ENCODE results near the gene RAP1GAP2.

Gene RAP1GAP2

DNA sequence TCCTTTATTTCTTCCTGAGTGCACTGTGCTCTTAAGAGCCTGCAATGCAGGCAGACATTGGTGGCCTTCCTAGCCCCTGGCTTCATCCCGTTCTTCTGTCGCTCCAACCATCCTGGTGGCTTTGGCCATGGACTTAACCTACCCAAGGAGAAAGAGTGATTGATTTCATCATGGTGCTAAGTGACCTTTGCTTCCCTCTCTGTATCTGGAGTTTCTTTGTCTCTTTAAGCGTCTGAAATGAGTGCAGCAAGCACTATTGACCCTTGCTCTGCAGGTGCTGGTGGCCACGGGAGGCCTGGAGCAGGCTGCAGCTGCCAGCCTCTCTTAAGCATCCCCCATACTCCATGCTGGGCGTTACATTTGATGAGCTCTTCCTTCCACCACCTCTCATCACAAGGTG lies 60.5 kb downstream of the RAP1GAP2 start:
- Histone ChIP-seq H3K36me3 (ENCODE audit: control insufficient read depth in 1 of 2, insufficient read depth in 2 of 2, low read length in 2 of 2) (no peaks in the 10 kb centered on the region), H2BK12ac (ENCODE audit: low read length) (no peak overlapping the region), H3K23ac (ENCODE audit: low read length) (no peak overlapping the region), H3K79me2 (ENCODE audit: control insufficient read depth, insufficient read depth, low read length, poor library complexity) (peaks cover 9% of the 10 kb centered on the region), H3K4me3 (ENCODE audit: low read depth, low read length) (no peak overlapping the region), H3K27me3 (ENCODE audit: insufficient read depth, low read length) (no peaks in the 10 kb centered on the region), H4K91ac (ENCODE audit: low read depth, low read length) (no peak overlapping the region), H4K12ac (ENCODE audit: low read depth, low read length) (no peak overlapping the region), H3K9ac (ENCODE audit: low read length) (no peak overlapping the region), H2BK5ac (ENCODE audit: low read depth, low read length, poor library complexity) (no peak overlapping the region), H3K4me2 (ENCODE audit: low read length) (no peak overlapping the region), H3K27ac (ENCODE audit: low read depth, low read length) (no peak overlapping the region), H3K14ac (ENCODE audit: low read length) (no peak overlapping the region), H2AFZ (ENCODE audit: insufficient read depth, low read length, poor library complexity) (no peak overlapping the region), H2AK5ac (ENCODE audit: low read length) (no peak overlapping the region), H3K9me3 (ENCODE audit: insufficient read depth, low read depth, low read length) (no peaks in the 10 kb centered on the region), H3K4ac (ENCODE audit: low read depth, low read length) (no peak overlapping the region), H2BK120ac (ENCODE audit: insufficient read depth, low read length, poor library complexity) (no peak overlapping the region), H4K8ac (ENCODE audit: low read depth, low read length) (no peak overlapping the region), H3K18ac (ENCODE audit: low read length) (no peak overlapping the region), H3K79me1 (ENCODE audit: low read length) (peaks cover 14% of the 10 kb centered on the region), H3K4me1 (ENCODE audit: control insufficient read depth in 1 of 2, insufficient read depth in 2 of 2, low read length in 2 of 2) (peaks cover 3 to 7% of the 10 kb centered on the region in 2 experiments)
- WGBS (ENCODE audit: extremely low coverage, insufficient coverage, insufficient read length), result no CpG with 5 or more reads among the region's 5 CpGs
- no peak for DNase-seq

DNA sequence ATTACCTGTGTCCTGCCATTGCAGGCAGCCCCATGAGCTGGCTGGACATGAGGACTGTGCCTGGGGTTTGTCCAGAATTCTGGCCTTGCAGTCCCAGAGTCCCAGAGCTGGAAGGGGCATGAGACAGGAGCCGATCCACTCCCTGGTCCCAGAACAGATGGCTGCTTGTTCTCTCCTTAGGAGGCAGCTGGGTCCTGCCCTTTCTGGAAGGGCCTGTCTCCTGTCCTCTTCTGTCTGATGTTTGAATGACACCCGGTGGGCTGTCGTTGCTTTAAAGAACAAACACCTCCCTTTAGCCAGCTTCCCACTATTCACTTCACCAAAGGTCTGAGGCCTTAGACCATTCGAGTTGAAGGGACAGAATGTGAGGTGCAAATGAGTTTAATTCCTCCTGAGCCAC lies 63.8 kb downstream of the RAP1GAP2 start:
- H3K9ac ChIP-seq (ENCODE audit: low read length), result no peak overlapping the region
- H3K79me2 ChIP-seq (ENCODE audit: control insufficient read depth, insufficient read depth, low read length, poor library complexity), result no peaks in the 10 kb centered on the region
- H3K14ac ChIP-seq (ENCODE audit: low read length), result no peak overlapping the region
- H2AK5ac ChIP-seq (ENCODE audit: low read length), result no peak overlapping the region
- H2BK5ac ChIP-seq (ENCODE audit: low read depth, low read length, poor library complexity), result no peak overlapping the region
- no peak overlapping the region for H3K4me3 ChIP-seq (ENCODE audit: low read depth, low read length)
- no peak overlapping the region for H2BK12ac ChIP-seq (ENCODE audit: low read length)
- H4K12ac ChIP-seq (ENCODE audit: low read depth, low read length), result no peak overlapping the region
- no CpG with 5 or more reads among the region's 4 CpGs for WGBS (ENCODE audit: extremely low coverage, insufficient coverage, insufficient read length)
- H3K9me3 ChIP-seq (ENCODE audit: insufficient read depth, low read depth, low read length), result no peaks in the 10 kb centered on the region
- no peak overlapping the region for H4K91ac ChIP-seq (ENCODE audit: low read depth, low read length)
- H2AFZ ChIP-seq (ENCODE audit: insufficient read depth, low read length, poor library complexity), result no peak overlapping the region
- H3K36me3 ChIP-seq (ENCODE audit: control insufficient read depth in 1 of 2, insufficient read depth in 2 of 2, low read length in 2 of 2), result no peaks in the 10 kb centered on the region
- no peaks in the 10 kb centered on the region for H3K79me1 ChIP-seq (ENCODE audit: low read length)
- H3K27me3 ChIP-seq (ENCODE audit: insufficient read depth, low read length), result no peaks in the 10 kb centered on the region
- H3K4ac ChIP-seq (ENCODE audit: low read depth, low read length), result no peak overlapping the region
- no peak overlapping the region for H3K23ac ChIP-seq (ENCODE audit: low read length)
- no peak overlapping the region for H3K18ac ChIP-seq (ENCODE audit: low read length)
- no peak overlapping the region for H3K4me2 ChIP-seq (ENCODE audit: low read length)
- H3K27ac ChIP-seq (ENCODE audit: low read depth, low read length), result no peak overlapping the region
- DNase-seq, result no peak
- H2BK120ac ChIP-seq (ENCODE audit: insufficient read depth, low read length, poor library complexity), result no peak overlapping the region
- no peak overlapping the region for H4K8ac ChIP-seq (ENCODE audit: low read depth, low read length)
- peaks cover 0 to 7% of the 10 kb centered on the region in 2 experiments for H3K4me1 ChIP-seq (ENCODE audit: control insufficient read depth in 1 of 2, insufficient read depth in 2 of 2, low read length in 2 of 2)

DNA sequence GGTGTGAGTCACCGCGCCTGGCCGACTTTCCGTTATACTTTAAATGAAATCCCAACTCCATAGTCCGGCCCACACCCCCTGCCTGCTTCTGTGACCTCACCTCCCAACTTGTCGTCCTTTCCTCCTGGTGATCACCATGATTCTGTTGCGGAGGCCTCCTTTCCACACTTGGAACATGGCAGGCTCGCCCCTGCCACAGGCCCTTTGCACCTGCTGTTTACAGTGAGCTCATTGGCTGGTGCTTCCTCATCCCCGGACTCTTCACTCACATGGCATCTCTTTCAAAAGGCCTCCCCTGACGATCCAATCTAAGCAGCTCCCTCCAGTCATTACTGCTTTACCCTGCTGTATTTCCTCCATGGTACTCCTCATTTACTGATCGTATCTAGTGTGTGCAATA lies 64.6 kb downstream of the RAP1GAP2 start:
- no peak overlapping the region for H3K14ac ChIP-seq (ENCODE audit: low read length)
- H2AFZ ChIP-seq (ENCODE audit: insufficient read depth, low read length, poor library complexity), result no peak overlapping the region
- H4K91ac ChIP-seq (ENCODE audit: low read depth, low read length), result no peak overlapping the region
- H4K12ac ChIP-seq (ENCODE audit: low read depth, low read length), result no peak overlapping the region
- no peak overlapping the region for H4K8ac ChIP-seq (ENCODE audit: low read depth, low read length)
- no peaks in the 10 kb centered on the region for H3K36me3 ChIP-seq (ENCODE audit: control insufficient read depth in 1 of 2, insufficient read depth in 2 of 2, low read length in 2 of 2)
- no peaks in the 10 kb centered on the region for H3K79me1 ChIP-seq (ENCODE audit: low read length)
- DNase-seq, result no peak
- H2BK5ac ChIP-seq (ENCODE audit: low read depth, low read length, poor library complexity), result no peak overlapping the region
- H3K4me1 ChIP-seq (ENCODE audit: control insufficient read depth in 1 of 2, insufficient read depth in 2 of 2, low read length in 2 of 2), result peaks cover 0 to 7% of the 10 kb centered on the region in 2 experiments
- H3K9me3 ChIP-seq (ENCODE audit: insufficient read depth, low read depth, low read length), result peaks cover 1% of the 10 kb centered on the region
- no peak overlapping the region for H3K18ac ChIP-seq (ENCODE audit: low read length)
- H2AK5ac ChIP-seq (ENCODE audit: low read length), result no peak overlapping the region
- no peak overlapping the region for H3K23ac ChIP-seq (ENCODE audit: low read length)
- H3K79me2 ChIP-seq (ENCODE audit: control insufficient read depth, insufficient read depth, low read length, poor library complexity), result no peaks in the 10 kb centered on the region
- H3K9ac ChIP-seq (ENCODE audit: low read length), result no peak overlapping the region
- H2BK120ac ChIP-seq (ENCODE audit: insufficient read depth, low read length, poor library complexity), result no peak overlapping the region
- no peak overlapping the region for H3K4ac ChIP-seq (ENCODE audit: low read depth, low read length)
- WGBS (ENCODE audit: extremely low coverage, insufficient coverage, insufficient read length), result no CpG with 5 or more reads among the region's 11 CpGs
- no peak overlapping the region for H3K4me3 ChIP-seq (ENCODE audit: low read depth, low read length)
- no peak overlapping the region for H2BK12ac ChIP-seq (ENCODE audit: low read length)
- H3K27me3 ChIP-seq (ENCODE audit: insufficient read depth, low read length), result no peaks in the 10 kb centered on the region
- H3K27ac ChIP-seq (ENCODE audit: low read depth, low read length), result no peak overlapping the region
- H3K4me2 ChIP-seq (ENCODE audit: low read length), result no peak overlapping the region

DNA sequence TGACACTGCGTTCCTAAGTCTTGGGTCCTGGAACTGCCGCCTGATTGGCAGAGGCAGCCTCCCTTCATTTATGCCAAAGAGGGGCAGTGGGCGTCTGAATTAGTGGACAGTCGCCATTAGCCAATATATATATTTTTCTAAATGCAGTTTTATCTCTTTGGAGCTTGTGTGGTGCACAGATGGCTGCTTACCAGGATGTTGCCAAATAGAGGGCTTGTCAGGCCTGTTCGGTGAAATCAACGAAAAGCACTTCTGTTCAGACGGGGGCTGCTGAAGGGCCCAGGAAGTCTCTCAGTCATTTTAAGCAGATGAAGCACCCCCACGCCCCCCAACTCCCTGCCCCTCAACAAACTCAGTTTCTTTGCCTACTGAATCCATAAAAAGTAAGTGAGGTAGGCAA lies 66.0 kb downstream of the RAP1GAP2 start:
- no peak overlapping the region for H3K23ac ChIP-seq (ENCODE audit: low read length)
- H4K12ac ChIP-seq (ENCODE audit: low read depth, low read length), result no peak overlapping the region
- DNase-seq, result no peak
- H3K79me1 ChIP-seq (ENCODE audit: low read length), result no peaks in the 10 kb centered on the region
- WGBS (ENCODE audit: extremely low coverage, insufficient coverage, insufficient read length), result no CpG with 5 or more reads among the region's 8 CpGs
- no peak overlapping the region for H2AK5ac ChIP-seq (ENCODE audit: low read length)
- H2BK120ac ChIP-seq (ENCODE audit: insufficient read depth, low read length, poor library complexity), result no peak overlapping the region
- no peak overlapping the region for H3K27ac ChIP-seq (ENCODE audit: low read depth, low read length)
- no peak overlapping the region for H3K4ac ChIP-seq (ENCODE audit: low read depth, low read length)
- H3K27me3 ChIP-seq (ENCODE audit: insufficient read depth, low read length), result no peaks in the 10 kb centered on the region
- no peak overlapping the region for H3K4me3 ChIP-seq (ENCODE audit: low read depth, low read length)
- no peak overlapping the region for H2BK12ac ChIP-seq (ENCODE audit: low read length)
- no peaks in the 10 kb centered on the region for H3K79me2 ChIP-seq (ENCODE audit: control insufficient read depth, insufficient read depth, low read length, poor library complexity)
- H4K8ac ChIP-seq (ENCODE audit: low read depth, low read length), result no peak overlapping the region
- H3K4me2 ChIP-seq (ENCODE audit: low read length), result no peak overlapping the region
- H3K4me1 ChIP-seq (ENCODE audit: control insufficient read depth in 1 of 2, insufficient read depth in 2 of 2, low read length in 2 of 2), result peaks cover under 1 to 10% of the 10 kb centered on the region in 2 experiments
- H3K9me3 ChIP-seq (ENCODE audit: insufficient read depth, low read depth, low read length), result peaks cover 1% of the 10 kb centered on the region
- H4K91ac ChIP-seq (ENCODE audit: low read depth, low read length), result no peak overlapping the region
- no peak overlapping the region for H2BK5ac ChIP-seq (ENCODE audit: low read depth, low read length, poor library complexity)
- no peak overlapping the region for H2AFZ ChIP-seq (ENCODE audit: insufficient read depth, low read length, poor library complexity)
- no peak overlapping the region for H3K9ac ChIP-seq (ENCODE audit: low read length)
- H3K14ac ChIP-seq (ENCODE audit: low read length), result no peak overlapping the region
- no peak overlapping the region for H3K18ac ChIP-seq (ENCODE audit: low read length)
- H3K36me3 ChIP-seq (ENCODE audit: control insufficient read depth in 1 of 2, insufficient read depth in 2 of 2, low read length in 2 of 2), result no peaks in the 10 kb centered on the region
